ENCODE data around the gene B3GAT1. TPM values are rescaled to one million over a fixed set of nuclear protein-coding genes. Genes with fewer than 3 reads are reported as not detected.
"Not testable (repeated sequence)": the region's sequence is repeated elsewhere in the genome, so short reads cannot be mapped to it uniquely, and the experiment has no call there.

The B3GAT1 gene
- total RNA-seq, 1 experiment from 2014 or later = 34.3 TPM

GRCh38 chr11:134459246-134460061, 47.4 kb upstream of the B3GAT1 start:
- H3K4me1 Mint-ChIP-seq = peaks cover 14 to 16% of the 10 kb centered on the region in 2 experiments
- Histone ChIP-seq H4K8ac (replicated peaks; ENCODE audit: insufficient read length, low read depth, low read length) (no peak overlapping the region), H2BK12ac (ENCODE audit: insufficient read length, low read depth, low read length) (no peak overlapping the region), H4K20me1 (ENCODE audit: control insufficient read depth, insufficient read depth, insufficient read length) (no peaks in the 10 kb centered on the region), H3K79me2 (ENCODE audit: insufficient read depth, low read length) (no peaks in the 10 kb centered on the region), H3K23me2 (ENCODE audit: insufficient read length, low read depth, low read length, poor library complexity, severe bottlenecking) (no peaks in the 10 kb centered on the region), H3T11ph (ENCODE audit: low read length) (no peak overlapping the region), H4K5ac (ENCODE audit: insufficient read length, low read depth, low read length) (no peak overlapping the region), H3K9me3 (ENCODE audit: control insufficient read depth, low read depth, low read length) (no peaks in the 10 kb centered on the region), H3K27me3 (ENCODE audit: insufficient read depth, low read length) (no peaks in the 10 kb centered on the region), H2BK5ac (ENCODE audit: insufficient read length, low read length) (no peak overlapping the region), H2AFZ (ENCODE audit: low read length) (no peak overlapping the region), H2BK120ac (ENCODE audit: low read depth, low read length, poor library complexity, severe bottlenecking) (no peak overlapping the region), H3K23ac (ENCODE audit: insufficient read length, low read depth, low read length) (no peak overlapping the region), H4K91ac (ENCODE audit: insufficient read length, low read depth, low read length) (no peak overlapping the region), H2BK15ac (ENCODE audit: low read depth, low read length) (no peak overlapping the region), H3K4me2 (ENCODE audit: insufficient read depth, insufficient read length, low read length) (no peak overlapping the region), H3K79me1 (ENCODE audit: insufficient read depth, low read depth, low read length, poor library complexity, severe bottlenecking) (no peaks in the 10 kb centered on the region), H3K9ac (ENCODE audit: extremely low read depth, insufficient read length, low read length) (no peak overlapping the region), H2BK20ac (ENCODE audit: low read depth, low read length, poor library complexity, severe bottlenecking) (no peak overlapping the region), H3K4ac (ENCODE audit: low read depth, low read length) (no peak overlapping the region), H3K56ac (ENCODE audit: insufficient read length, low read depth, low read length) (no peak overlapping the region), H3K27ac (ENCODE audit: insufficient read length, low read depth, low read length) (no peak overlapping the region), H3K14ac (ENCODE audit: insufficient read depth, low read length) (no peak overlapping the region), H3K4me1 (ENCODE audit: insufficient read depth, low read length) (no peaks in the 10 kb centered on the region), H3K18ac (ENCODE audit: insufficient read length, low read depth, low read length) (no peak overlapping the region), H2AK5ac (ENCODE audit: insufficient read length, low read length) (no peak overlapping the region)
- H3K9me3 Mint-ChIP-seq = peaks cover 2 to 3% of the 10 kb centered on the region in 2 experiments; a peak in 3 of 5 replicates
- WGBS (ENCODE audit: extremely low coverage, insufficient read length, low lambda C conversion rate) = no CpG with 5 or more reads among the region's 10 CpGs
- no peaks in the 10 kb centered on the region for H3K36me3 Mint-ChIP-seq (ENCODE audit: insufficient read depth in 1 of 3, low read depth in 3 of 3)
- peak overlapping the region in 1 of 2 experiments; percentile 38; a peak in 2 of 5 replicates for H3K4me3 Mint-ChIP-seq
- no peak for DNase-seq
- H3K27me3 Mint-ChIP-seq (ENCODE audit: low read depth) = peaks cover 52% of the 10 kb centered on the region
- no peak for TF ChIP-seq CTCF (conservative IDR thresholded peaks at IDR 0.05)
- no peak overlapping the region for H3K27ac Mint-ChIP-seq

- not testable (repeated sequence) for H3K27me3 ChIP-seq (ENCODE audit: insufficient read depth, low read length); H3K18ac ChIP-seq (ENCODE audit: insufficient read length, low read depth, low read length); H2BK15ac ChIP-seq (ENCODE audit: low read depth, low read length); H3K4me1 ChIP-seq (ENCODE audit: insufficient read depth, low read length); H3K9ac ChIP-seq (ENCODE audit: extremely low read depth, insufficient read length, low read length); H2BK20ac ChIP-seq (ENCODE audit: low read depth, low read length, poor library complexity, severe bottlenecking); H3K14ac ChIP-seq (ENCODE audit: insufficient read depth, low read length); H4K91ac ChIP-seq (ENCODE audit: insufficient read length, low read depth, low read length); H3K27ac ChIP-seq (ENCODE audit: insufficient read length, low read depth, low read length); H3K9me3 ChIP-seq (ENCODE audit: control insufficient read depth, low read depth, low read length); H3K4ac ChIP-seq (ENCODE audit: low read depth, low read length); H3K4me3 Mint-ChIP-seq; H3K9me3 Mint-ChIP-seq; H2BK12ac ChIP-seq (ENCODE audit: insufficient read length, low read depth, low read length); H3K23me2 ChIP-seq (ENCODE audit: insufficient read length, low read depth, low read length, poor library complexity, severe bottlenecking); H4K8ac ChIP-seq (replicated peaks; ENCODE audit: insufficient read length, low read depth, low read length); H2BK5ac ChIP-seq (ENCODE audit: insufficient read length, low read length); H3K4me2 ChIP-seq (ENCODE audit: insufficient read depth, insufficient read length, low read length); H2AFZ ChIP-seq (ENCODE audit: low read length); H3K56ac ChIP-seq (ENCODE audit: insufficient read length, low read depth, low read length); H3K23ac ChIP-seq (ENCODE audit: insufficient read length, low read depth, low read length); H3K4me1 Mint-ChIP-seq; H3K79me1 ChIP-seq (ENCODE audit: insufficient read depth, low read depth, low read length, poor library complexity, severe bottlenecking); H3K27ac Mint-ChIP-seq; H2AK5ac ChIP-seq (ENCODE audit: insufficient read length, low read length); H3K36me3 Mint-ChIP-seq (ENCODE audit: insufficient read depth in 1 of 3, low read depth in 3 of 3); H2BK120ac ChIP-seq (ENCODE audit: low read depth, low read length, poor library complexity, severe bottlenecking); H3T11ph ChIP-seq (ENCODE audit: low read length); H4K20me1 ChIP-seq (ENCODE audit: control insufficient read depth, insufficient read depth, insufficient read length); H4K5ac ChIP-seq (ENCODE audit: insufficient read length, low read depth, low read length); H3K79me2 ChIP-seq (ENCODE audit: insufficient read depth, low read length); DNase-seq
- WGBS (ENCODE audit: extremely low coverage, insufficient read length, low lambda C conversion rate) = no CpG with 5 or more reads among the region's 2 CpGs
- peaks cover 41% of the 10 kb centered on the region for H3K27me3 Mint-ChIP-seq (ENCODE audit: low read depth)
These were observed 45.5 kb upstream of the B3GAT1 start for GRCh38 chr11:134457411-134458007.
